ENCODE data around the gene SPATA1.

Gene SPATA1

GRCh38 chr1:84581648-84582047, 75.5 kb downstream of the SPATA1 start:
- H3K36me3 ChIP-seq (ENCODE audit: control insufficient read depth, insufficient read depth, low read length), result no peaks in the 10 kb centered on the region
- H3K9me3 ChIP-seq (ENCODE audit: control insufficient read depth, low read length), result no peaks in the 10 kb centered on the region
- no peaks in the 10 kb centered on the region for H3K4me1 ChIP-seq
- no peaks in the 10 kb centered on the region for H3K27me3 ChIP-seq (ENCODE audit: control insufficient read depth, insufficient read depth, low read length)
- no peak overlapping the region for H3K9ac ChIP-seq
- H3K79me2 ChIP-seq, result no peaks in the 10 kb centered on the region
- H3K4me2 ChIP-seq (ENCODE audit: low read length), result no peak overlapping the region
- H2AFZ ChIP-seq, result no peak overlapping the region
- no peak overlapping the region for H3K4me3 ChIP-seq (ENCODE audit: low read depth, low read length)
- H3K27ac ChIP-seq, result no peak overlapping the region
- TF ChIP-seq CTCF (IDR thresholded peaks at IDR 0.05), result no peak

- Histone ChIP-seq H3K27me3 (ENCODE audit: control insufficient read depth, insufficient read depth, low read length) (no peaks in the 10 kb centered on the region), H3K79me2 (no peaks in the 10 kb centered on the region), H3K4me2 (ENCODE audit: low read length) (no peak overlapping the region), H3K9ac (no peak overlapping the region), H3K36me3 (ENCODE audit: control insufficient read depth, insufficient read depth, low read length) (no peaks in the 10 kb centered on the region), H3K9me3 (ENCODE audit: control insufficient read depth, low read length) (no peaks in the 10 kb centered on the region), H3K27ac (no peak overlapping the region), H2AFZ (no peak overlapping the region), H3K4me1 (no peaks in the 10 kb centered on the region), H3K4me3 (ENCODE audit: low read depth, low read length) (no peak overlapping the region)
- no peak for TF ChIP-seq CTCF (IDR thresholded peaks at IDR 0.05)
Observed at GRCh38 chr1:84582802-84583587, 76.8 kb downstream of the SPATA1 start.

GRCh38 chr1:84583648-84584047, 77.5 kb downstream of the SPATA1 start:
- H3K4me3 ChIP-seq (ENCODE audit: low read depth, low read length), result no peak overlapping the region
- no peaks in the 10 kb centered on the region for H3K27me3 ChIP-seq (ENCODE audit: control insufficient read depth, insufficient read depth, low read length)
- no peak overlapping the region for H3K9ac ChIP-seq

GRCh38 chr1:84584126-84584525, 77.9 kb downstream of the SPATA1 start:
- no peak overlapping the region for H3K27ac ChIP-seq
- H3K79me2 ChIP-seq, result no peaks in the 10 kb centered on the region
- no peak overlapping the region for H3K4me2 ChIP-seq (ENCODE audit: low read length)
- no peaks in the 10 kb centered on the region for H3K27me3 ChIP-seq (ENCODE audit: control insufficient read depth, insufficient read depth, low read length)
- H3K4me3 ChIP-seq (ENCODE audit: low read depth, low read length), result no peak overlapping the region
- H3K4me1 ChIP-seq, result no peaks in the 10 kb centered on the region
- H3K9me3 ChIP-seq (ENCODE audit: control insufficient read depth, low read length), result no peaks in the 10 kb centered on the region
- no peaks in the 10 kb centered on the region for H3K36me3 ChIP-seq (ENCODE audit: control insufficient read depth, insufficient read depth, low read length)
- H3K9ac ChIP-seq, result no peak overlapping the region
- no peak overlapping the region for H2AFZ ChIP-seq
- TF ChIP-seq CTCF (IDR thresholded peaks at IDR 0.05), result no peak

More at GRCh38 chr1:84583648-84584047, 77.5 kb downstream of the SPATA1 start:
- H3K27ac ChIP-seq, result no peak overlapping the region
- no peaks in the 10 kb centered on the region for H3K4me1 ChIP-seq
- H3K36me3 ChIP-seq (ENCODE audit: control insufficient read depth, insufficient read depth, low read length), result no peaks in the 10 kb centered on the region
- H3K9me3 ChIP-seq (ENCODE audit: control insufficient read depth, low read length), result no peaks in the 10 kb centered on the region
- H3K4me2 ChIP-seq (ENCODE audit: low read length), result no peak overlapping the region
- TF ChIP-seq CTCF (IDR thresholded peaks at IDR 0.05), result no peak
- no peaks in the 10 kb centered on the region for H3K79me2 ChIP-seq
- H2AFZ ChIP-seq, result no peak overlapping the region

GRCh38 chr1:84585803-84586202, 79.6 kb downstream of the SPATA1 start:
- Histone ChIP-seq H3K9me3 (ENCODE audit: control insufficient read depth, low read length) (no peaks in the 10 kb centered on the region), H3K27ac (no peak overlapping the region), H3K4me2 (ENCODE audit: low read length) (no peak overlapping the region), H3K36me3 (ENCODE audit: control insufficient read depth, insufficient read depth, low read length) (no peaks in the 10 kb centered on the region), H3K4me3 (ENCODE audit: low read depth, low read length) (no peak overlapping the region), H3K27me3 (ENCODE audit: control insufficient read depth, insufficient read depth, low read length) (no peaks in the 10 kb centered on the region), H3K79me2 (no peaks in the 10 kb centered on the region), H3K9ac (no peak overlapping the region), H2AFZ (no peak overlapping the region), H3K4me1 (no peaks in the 10 kb centered on the region)
- no peak for TF ChIP-seq CTCF (IDR thresholded peaks at IDR 0.05)
